AG09319 (cell line): ENCODE data around the gene SLC24A4.

Experiments used
- DNase-seq: peaks from one replicate; pipeline ENCODE4 v3.0.0-alpha.2; 2010; ENCODE audit warnings: low read depth; ENCODE audit errors: extremely low read depth
- TF ChIP-seq, protein P1 (sequence below): IDR thresholded peaks from 2 replicates; pipeline ENCODE4 v1.5.1; 2011; ENCODE audit warnings: low read depth, mild to moderate bottlenecking, inconsistent platforms, low read length, moderate library complexity

The SLC24A4 gene, protein sequence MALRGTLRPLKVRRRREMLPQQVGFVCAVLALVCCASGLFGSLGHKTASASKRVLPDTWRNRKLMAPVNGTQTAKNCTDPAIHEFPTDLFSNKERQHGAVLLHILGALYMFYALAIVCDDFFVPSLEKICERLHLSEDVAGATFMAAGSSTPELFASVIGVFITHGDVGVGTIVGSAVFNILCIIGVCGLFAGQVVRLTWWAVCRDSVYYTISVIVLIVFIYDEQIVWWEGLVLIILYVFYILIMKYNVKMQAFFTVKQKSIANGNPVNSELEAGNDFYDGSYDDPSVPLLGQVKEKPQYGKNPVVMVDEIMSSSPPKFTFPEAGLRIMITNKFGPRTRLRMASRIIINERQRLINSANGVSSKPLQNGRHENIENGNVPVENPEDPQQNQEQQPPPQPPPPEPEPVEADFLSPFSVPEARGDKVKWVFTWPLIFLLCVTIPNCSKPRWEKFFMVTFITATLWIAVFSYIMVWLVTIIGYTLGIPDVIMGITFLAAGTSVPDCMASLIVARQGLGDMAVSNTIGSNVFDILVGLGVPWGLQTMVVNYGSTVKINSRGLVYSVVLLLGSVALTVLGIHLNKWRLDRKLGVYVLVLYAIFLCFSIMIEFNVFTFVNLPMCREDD

GRCh38 chr14:92323011-92323915, at the start of gene SLC24A4:
TSS of gene SLC24A4 (plus strand) at chr14:92323165. CDS start at chr14:92323831, 666 bp downstream.
- TF ChIP-seq, protein P1, sequence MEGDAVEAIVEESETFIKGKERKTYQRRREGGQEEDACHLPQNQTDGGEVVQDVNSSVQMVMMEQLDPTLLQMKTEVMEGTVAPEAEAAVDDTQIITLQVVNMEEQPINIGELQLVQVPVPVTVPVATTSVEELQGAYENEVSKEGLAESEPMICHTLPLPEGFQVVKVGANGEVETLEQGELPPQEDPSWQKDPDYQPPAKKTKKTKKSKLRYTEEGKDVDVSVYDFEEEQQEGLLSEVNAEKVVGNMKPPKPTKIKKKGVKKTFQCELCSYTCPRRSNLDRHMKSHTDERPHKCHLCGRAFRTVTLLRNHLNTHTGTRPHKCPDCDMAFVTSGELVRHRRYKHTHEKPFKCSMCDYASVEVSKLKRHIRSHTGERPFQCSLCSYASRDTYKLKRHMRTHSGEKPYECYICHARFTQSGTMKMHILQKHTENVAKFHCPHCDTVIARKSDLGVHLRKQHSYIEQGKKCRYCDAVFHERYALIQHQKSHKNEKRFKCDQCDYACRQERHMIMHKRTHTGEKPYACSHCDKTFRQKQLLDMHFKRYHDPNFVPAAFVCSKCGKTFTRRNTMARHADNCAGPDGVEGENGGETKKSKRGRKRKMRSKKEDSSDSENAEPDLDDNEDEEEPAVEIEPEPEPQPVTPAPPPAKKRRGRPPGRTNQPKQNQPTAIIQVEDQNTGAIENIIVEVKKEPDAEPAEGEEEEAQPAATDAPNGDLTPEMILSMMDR = no peak
- DNase-seq = no peak

GRCh38 chr14:92273166-92273565, 49.8 kb upstream of the SLC24A4 start:
- TF ChIP-seq, protein P1 = no peak
- no peak for DNase-seq

DNA sequence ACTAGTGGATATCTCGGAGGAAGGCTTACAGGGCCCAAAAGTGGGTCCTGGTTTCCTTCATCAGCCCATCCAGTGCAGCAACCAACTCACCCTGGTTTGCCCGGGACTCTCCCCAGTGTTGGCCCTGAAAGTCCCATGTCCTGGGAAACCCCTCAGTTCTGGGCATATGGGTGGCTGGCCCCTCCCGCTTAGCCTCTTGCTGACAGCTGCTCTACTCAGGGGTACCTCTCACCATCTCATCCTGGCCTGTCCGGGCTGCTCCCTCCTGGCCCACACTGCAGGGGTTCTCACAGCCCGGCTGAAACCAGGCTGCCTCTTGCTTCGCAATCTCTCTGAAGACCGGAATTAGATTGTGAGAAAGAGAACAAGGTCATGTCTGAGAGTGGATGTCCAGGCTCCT, 48.9 kb upstream of the SLC24A4 start:
- TF ChIP-seq, protein P1 = no peak
- no peak for DNase-seq

GRCh38 chr14:92276074-92276473, 46.9 kb upstream of the SLC24A4 start:
- TF ChIP-seq, protein P1 = no peak

GRCh38 chr14:92277031-92277430, 45.9 kb upstream of the SLC24A4 start:
- DNase-seq = no peak
- TF ChIP-seq, protein P1 = no peak

More at GRCh38 chr14:92276074-92276473, 46.9 kb upstream of the SLC24A4 start:
- no peak for DNase-seq

DNA sequence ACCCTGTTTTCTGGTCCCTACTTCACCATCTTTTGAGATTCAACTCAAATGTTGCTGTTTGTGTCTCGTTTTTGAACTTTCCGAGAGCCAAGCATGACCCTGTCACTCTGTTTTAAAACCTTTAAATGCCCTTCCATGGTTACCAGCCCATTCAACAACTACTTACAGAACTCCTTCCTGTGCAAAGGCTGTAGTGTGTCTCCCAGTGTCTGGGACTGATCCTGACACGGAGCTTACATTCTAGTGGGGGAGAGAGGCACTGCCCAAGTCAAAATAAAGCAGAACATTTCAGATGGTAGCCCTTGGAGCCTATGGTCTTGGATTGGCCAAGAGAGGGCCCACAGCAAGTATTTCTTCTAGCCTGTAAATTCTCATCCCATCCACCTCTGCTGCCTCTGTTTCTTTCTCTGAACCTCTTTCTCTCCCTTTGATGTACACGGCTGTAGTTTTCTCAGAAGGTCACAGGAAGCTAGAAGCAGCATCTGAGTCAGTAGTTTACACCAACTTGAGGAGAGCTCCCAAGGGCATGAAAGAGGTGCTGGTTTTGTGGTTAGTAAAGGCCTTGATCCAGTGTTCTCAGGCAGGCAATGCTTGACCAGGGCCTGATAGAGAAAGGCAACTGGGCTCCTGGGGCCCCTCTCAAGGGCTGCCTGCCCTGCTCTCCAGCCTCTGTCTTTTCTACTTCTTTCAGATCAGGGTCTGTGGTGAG, 42.3 kb upstream of the SLC24A4 start:
- TF ChIP-seq, protein P1 = no peak
- no peak for DNase-seq
